ENCODE data around the gene RECQL5.

- TF ChIP-seq CTCF (IDR thresholded peaks at IDR 0.05), result no peak
- TF ChIP-seq POLR2A (IDR thresholded peaks at IDR 0.05), result no peak
Measured at GRCh38 chr17:75683583-75683982, 16.6 kb upstream of the RECQL5 start.

Data from thyroid gland (tissue), 4 donors.